HepG2 (cell line): ENCODE data around the gene ELP6. TPM values are rescaled to one million over a fixed set of nuclear protein-coding genes. Genes with fewer than 3 reads are reported as not detected.
"Not testable (repeated sequence)": the region's sequence is repeated elsewhere in the genome, so short reads cannot be mapped to it uniquely, and the experiment has no call there.

Experiments
- ATAC-seq: fragments of 200-7000 bp; cut with Tn5 transposase; 3 replicates; pipeline ENCODE4 v1.9.1; 2020; ENCODE audit warnings: mild to moderate bottlenecking, moderate library complexity
- BruUV-seq: library from RNA; stranded (reverse); fragments of 400-500 nt; replicated peaks from 2 replicates; lab custom pipeline; 2021; lab: Mats Ljungman, UMichigan
- CTCF ChIA-PET: fragments of 300-600 bp; formaldehyde crosslinking; extraction: SDS; loops from one replicate; lab custom pipeline; 2021; ENCODE audit warnings: low total read pairs, inconsistent platforms, low intra/inter-chr PET ratio; lab: Yijun Ruan, JAX
- POLR2A ChIA-PET: fragments of 350-600 bp; sonication (Branson Sonifier 250); formaldehyde crosslinking; loops from one replicate; lab custom pipeline; 2020; ENCODE audit warnings: antibody characterized with exemption, inconsistent platforms; lab: Yijun Ruan, JAX
- DNase-seq: peaks from one replicate; pipeline ENCODE4 v3.0.0-alpha.2; 2015; ENCODE audit warnings: low spot score
- FAIRE-seq: peaks from 3 replicates; lab custom pipeline; 2011; peaks lifted over from hg19 to GRCh38; lab: Jason Lieb, UNC
- H2AFZ ChIP-seq: one replicate; pipeline ENCODE4 v1.6.1; 2011; ENCODE audit warnings: low read length, inconsistent platforms
- H3K27ac ChIP-seq: fragments of 300-600 bp; 3 replicates; pipeline ENCODE4 v1.8.0; 2011; ENCODE audit warnings: mixed run types, mild to moderate bottlenecking, mixed read lengths, low read length, inconsistent platforms; ENCODE audit not compliant: insufficient read depth; ENCODE audit errors: extremely low read length
- H3K27me3 ChIP-seq, 2 experiments: fragments of 200-600 bp in 1 of 2; 2 replicates in 1 of 2; 3 replicates in 1 of 2; pipeline versions ENCODE4 v1.6.0 to v1.8.0; 2011; ENCODE audit warnings: low read length in 2 of 2, mild to moderate bottlenecking in 2 of 2, moderate library complexity in 2 of 2, inconsistent platforms in 1 of 2; ENCODE audit not compliant: insufficient read depth in 2 of 2, control insufficient read depth in 1 of 2
- H3K36me3 ChIP-seq, 2 experiments: fragments of 200-600 bp in 1 of 2; replicated peaks in 1 of 2; 2 replicates in 1 of 2; 3 replicates in 1 of 2; pipeline versions ENCODE4 v1.5.1 to v1.8.0; 2011; ENCODE audit warnings: low read length in 2 of 2, inconsistent platforms in 1 of 2; ENCODE audit not compliant: insufficient read depth in 2 of 2, control insufficient read depth in 1 of 2
- H3K4me1 ChIP-seq: 2 replicates; pipeline ENCODE4 v1.5.1; 2012; ENCODE audit warnings: low read length, inconsistent platforms; ENCODE audit not compliant: insufficient read depth
- H3K4me2 ChIP-seq: 2 replicates; pipeline ENCODE4 v1.6.0; 2011; ENCODE audit warnings: low read depth, low read length, inconsistent platforms
- H3K4me3 ChIP-seq, 3 experiments: fragments of 200-600 bp in 1 of 3; sonication (generic), shearing (Covaris generic) in 1 of 3; replicated peaks in 1 of 3; 2 replicates each; pipeline ENCODE4 v1.5.1; 2011 to 2016; ENCODE audit warnings: low read length in 3 of 3, inconsistent platforms in 2 of 3, low read depth in 2 of 3, mild to moderate bottlenecking in 2 of 3, control low read depth in 1 of 3, mixed read lengths in 1 of 3; ENCODE audit not compliant: insufficient read depth in 1 of 3
- H3K79me2 ChIP-seq: one replicate; pipeline ENCODE4 v1.6.1; 2011; ENCODE audit warnings: low read length, inconsistent platforms; ENCODE audit not compliant: insufficient read depth
- H3K9ac ChIP-seq: 2 replicates; pipeline ENCODE4 v1.6.0; 2011; ENCODE audit warnings: mild to moderate bottlenecking, low read depth, low read length, inconsistent platforms; ENCODE audit not compliant: insufficient read depth
- H3K9me3 ChIP-seq: 2 replicates; pipeline ENCODE4 v1.5.1; 2012; ENCODE audit warnings: mild to moderate bottlenecking, low read length
- H4K20me1 ChIP-seq: 2 replicates; pipeline ENCODE4 v1.6.0; 2011; ENCODE audit warnings: inconsistent platforms, mild to moderate bottlenecking, low read length, moderate library complexity; ENCODE audit not compliant: insufficient read depth
- NAIF1 ChIP-seq: sonication (generic); formaldehyde crosslinking; IDR thresholded peaks from 2 replicates; pipeline ENCODE4 v1.5.0; 2020; ENCODE audit warnings: mild to moderate bottlenecking, missing genetic modification reagents, borderline replicate concordance
- PAX8 ChIP-seq: sonication (generic); formaldehyde crosslinking; IDR thresholded peaks from 2 replicates; pipeline ENCODE4 v1.8.0; 2022; ENCODE audit warnings: mild to moderate bottlenecking, missing genetic modification reagents, borderline replicate concordance
- ZFP37 ChIP-seq: sonication (generic); formaldehyde crosslinking; IDR thresholded peaks from 2 replicates; pipeline ENCODE4 v1.4.0; 2020; ENCODE audit warnings: missing genetic modification reagents, borderline replicate concordance
- ZNF790 ChIP-seq: sonication (generic); formaldehyde crosslinking; IDR thresholded peaks from 2 replicates; pipeline ENCODE4 v1.8.0; 2022; ENCODE audit warnings: missing genetic modification reagents, mild to moderate bottlenecking, borderline replicate concordance
- WGBS: methylation state at CpG from one replicate; pipeline ENCODE4 v1.1.6; 2017; ENCODE audit warnings: low lambda C conversion rate; 5-methylcytosine and 5-hydroxymethylcytosine counted together
- in situ Hi-C: cut with HindIII; loops from 2 replicates; pipeline ENCODE4 v1.10.0; 2017; ENCODE audit warnings: low pct_unique_long_range_greater_than_20kb; ENCODE audit not compliant: extremely low pct_ligation_motif_present
- intact Hi-C: fragments of 100-400 bp; cut with micrococcal nuclease; formaldehyde crosslinking; loops from one replicate; pipeline ENCODE4 v1.10.0; 2022; ENCODE audit not compliant: unreplicated experiment
- polyA plus RNA-seq, 8 experiments: library from polyadenylated mRNA; depleted of rRNA in 3 of 8; stranded (reverse) in 7 of 8; unstranded in 1 of 8; fragments of >200 nt; fragmentation: Illumina TruSeq in 4 of 8; extraction: Trizol in 4 of 8; gene quantifications; 2 replicates each; pipeline versions ENCODE4 v1.2.1 to v1.2.3, GENCODE V29; 2011 to 2016; ENCODE audit warnings: low read depth in 4 of 8, missing spikeins in 1 of 8, mixed read lengths in 1 of 8; ENCODE audit not compliant: insufficient read depth in 1 of 8
- total RNA-seq, 5 experiments: library from RNA; depleted of rRNA; stranded (reverse); fragments of >200 nt; fragmentation: Illumina TruSeq; extraction: Trizol; gene quantifications; 2 replicates each; pipeline ENCODE4 v1.2.3, GENCODE V29; 2016; ENCODE audit warnings: low read depth in 1 of 5

ELP6 gene
- total and polyA plus RNA-seq, 2 of the 13 experiments (the other 11 are each of a cell fraction or from before 2014, with no cell fraction given), result 45.0 to 49.3 TPM

DNA sequence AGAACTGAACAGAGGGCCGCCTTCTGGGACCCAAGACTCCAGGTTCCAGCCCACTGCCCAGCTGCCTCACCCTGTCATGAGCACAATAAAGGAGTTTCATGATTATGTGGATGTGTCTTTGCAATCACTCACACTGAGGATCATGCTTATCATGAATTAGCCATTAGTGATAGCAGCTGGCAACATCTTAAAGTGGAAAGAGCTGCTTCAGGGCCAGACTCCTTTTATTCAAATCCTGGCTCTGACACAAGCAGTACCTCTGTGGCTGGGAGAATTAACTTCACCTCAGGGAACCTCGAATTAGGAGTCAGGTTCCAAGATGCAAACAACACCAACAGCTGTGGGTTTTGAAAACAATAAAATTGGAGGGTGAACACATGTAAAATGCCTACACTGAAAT lies 31.1 kb downstream of the ELP6 start:
- no peaks in the 10 kb centered on the region for H4K20me1 ChIP-seq
- ChIA-PET POLR2A (no interaction called here), CTCF (no interaction called here)
- DNase-seq (no peak), ATAC-seq (no peak), FAIRE-seq (no peak)
- H3K4me3 ChIP-seq, result no peak overlapping the region
- no TSS peak for BruUV-seq
- H3K36me3 ChIP-seq, result no peaks in the 10 kb centered on the region
- in situ Hi-C loops (no loop called here), intact Hi-C loops (no loop called here)
- TF ChIP-seq ZFP37 (CRISPR knock-in tag), result no peak
- TF ChIP-seq NAIF1 (CRISPR knock-in tag), result no peak
- TF ChIP-seq ZNF790, result no peak
- no peak for TF ChIP-seq PAX8
- peaks cover 16% of the 10 kb centered on the region; the same call in 1 of the 2 replicates for H3K4me1 ChIP-seq
- H3K27ac ChIP-seq, result no peak overlapping the region
- WGBS, result 85% methylated on average over 2 of the region's 2 CpGs
- no peaks in the 10 kb centered on the region for H3K27me3 ChIP-seq
- no peak overlapping the region for H2AFZ ChIP-seq
- H3K79me2 ChIP-seq, result no peaks in the 10 kb centered on the region
- H3K4me2 ChIP-seq, result no peak overlapping the region
- H3K9ac ChIP-seq, result no peak overlapping the region
- H3K9me3 ChIP-seq, result no peaks in the 10 kb centered on the region

DNA sequence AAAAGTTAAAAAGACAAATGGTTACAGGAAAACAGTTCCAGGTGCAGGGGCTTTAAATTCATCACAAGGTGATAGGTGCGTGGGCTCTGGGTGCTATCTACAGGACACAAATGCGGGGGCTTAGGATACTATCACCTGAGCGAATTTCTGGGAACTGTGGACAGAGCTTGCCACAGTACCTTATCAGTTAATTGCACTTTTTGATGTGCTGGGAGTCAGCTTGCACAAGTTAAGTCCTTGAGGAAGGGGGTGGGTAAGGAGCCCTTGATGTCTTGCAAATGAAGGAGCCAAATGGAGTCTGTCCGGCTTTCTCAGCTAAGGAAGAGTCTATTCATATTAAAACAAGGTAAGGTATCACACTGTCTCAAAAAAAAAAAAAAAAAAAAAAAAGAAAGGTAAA lies 31.7 kb downstream of the ELP6 start:
- DNase-seq, BruUV-seq, H3K27me3 ChIP-seq, POLR2A ChIA-PET, H3K36me3 ChIP-seq, in situ Hi-C loops, H3K9ac ChIP-seq, H3K9me3 ChIP-seq, CTCF ChIA-PET, H3K27ac ChIP-seq, FAIRE-seq, H3K4me2 ChIP-seq, ATAC-seq, H2AFZ ChIP-seq, intact Hi-C loops, H3K4me3 ChIP-seq, H3K79me2 ChIP-seq, H4K20me1 ChIP-seq: not testable (repeated sequence)
- H3K4me1 ChIP-seq, result peaks cover 20% of the 10 kb centered on the region
- 63% methylated on average over 4 of the region's 4 CpGs for WGBS

- in situ Hi-C loops, result not testable (repeated sequence)
These were observed 33.2 kb downstream of the ELP6 start for GRCh38 chr3:47480267-47480666.

More at GRCh38 chr3:47480267-47480666, 33.2 kb downstream of the ELP6 start:
- H3K79me2 ChIP-seq, H3K4me3 ChIP-seq, H3K36me3 ChIP-seq, intact Hi-C loops, BruUV-seq, H3K27me3 ChIP-seq, DNase-seq, CTCF ChIA-PET, H4K20me1 ChIP-seq, H3K9ac ChIP-seq, H3K4me2 ChIP-seq, FAIRE-seq, H3K9me3 ChIP-seq, H3K27ac ChIP-seq, POLR2A ChIA-PET, ATAC-seq, H2AFZ ChIP-seq: not testable (repeated sequence)
- H3K4me1 ChIP-seq, result peaks cover 28% of the 10 kb centered on the region
- 87% methylated on average over 6 of the region's 6 CpGs for WGBS
